ENCODE measurements around the gene TMEM183A. TPM values are rescaled to one million over a fixed set of nuclear protein-coding genes. Genes with fewer than 3 reads are reported as not detected.

TMEM183A gene
- total RNA-seq, 1 experiment from 2014 or later, result 84.4 TPM

GRCh38 chr1:203065986-203066385 lies 58.8 kb downstream of the TMEM183A start:
- no TSS peak for BruUV-seq (replicated peaks)
- Mint-ChIP-seq H3K4me3 (ENCODE audit: low read depth, unreplicated experiment) (no peak overlapping the region), H3K4me1 (ENCODE audit: low read depth, unreplicated experiment) (no peaks in the 10 kb centered on the region), H3K9me3 (ENCODE audit: low read depth, unreplicated experiment) (no peaks in the 10 kb centered on the region), H3K27ac (ENCODE audit: unreplicated experiment) (no peak overlapping the region), H3K27me3 (ENCODE audit: unreplicated experiment) (peaks cover 86% of the 10 kb centered on the region), H3K36me3 (ENCODE audit: insufficient read depth, unreplicated experiment) (no peaks in the 10 kb centered on the region)
- CTCF ChIA-PET, result interaction anchor here (0.6 to 1.2 kb wide), 2 partner anchors 26 to 59 kb away, joined by 3 to 4 read pairs; partner anchors contain the start of gene TMEM183A
- no peak for DNase-seq
- intact Hi-C loops (cut with micrococcal nuclease; ENCODE audit: unreplicated experiment), result no loop called here
- no peak for TF ChIP-seq CTCF (IDR thresholded peaks at IDR 0.05; ENCODE audit: unreplicated experiment)

GRCh38 chr1:203066965-203067364 lies 59.8 kb downstream of the TMEM183A start:
- intact Hi-C loops (cut with micrococcal nuclease; ENCODE audit: unreplicated experiment), result no loop called here
- CTCF ChIA-PET, result no interaction called here
- no peak for DNase-seq
- Mint-ChIP-seq H3K27ac (ENCODE audit: unreplicated experiment) (no peak overlapping the region), H3K27me3 (ENCODE audit: unreplicated experiment) (peaks cover 85% of the 10 kb centered on the region), H3K4me1 (ENCODE audit: low read depth, unreplicated experiment) (no peaks in the 10 kb centered on the region), H3K36me3 (ENCODE audit: insufficient read depth, unreplicated experiment) (no peaks in the 10 kb centered on the region), H3K9me3 (ENCODE audit: low read depth, unreplicated experiment) (no peaks in the 10 kb centered on the region), H3K4me3 (ENCODE audit: low read depth, unreplicated experiment) (no peak overlapping the region)
- no peak for TF ChIP-seq CTCF (IDR thresholded peaks at IDR 0.05; ENCODE audit: unreplicated experiment)
- no TSS peak for BruUV-seq (replicated peaks)

GRCh38 chr1:203069030-203069747 lies 62.0 kb downstream of the TMEM183A start:
- Mint-ChIP-seq H3K36me3 (ENCODE audit: insufficient read depth, unreplicated experiment) (no peaks in the 10 kb centered on the region), H3K27me3 (ENCODE audit: unreplicated experiment) (peaks cover 86% of the 10 kb centered on the region), H3K27ac (ENCODE audit: unreplicated experiment) (no peak overlapping the region), H3K4me3 (ENCODE audit: low read depth, unreplicated experiment) (no peak overlapping the region), H3K4me1 (ENCODE audit: low read depth, unreplicated experiment) (no peaks in the 10 kb centered on the region), H3K9me3 (ENCODE audit: low read depth, unreplicated experiment) (no peaks in the 10 kb centered on the region)
- intact Hi-C loops (cut with micrococcal nuclease; ENCODE audit: unreplicated experiment), result no loop called here
- no peak for DNase-seq
- no TSS peak for BruUV-seq (replicated peaks)
- CTCF ChIA-PET, result interaction anchor here (0.6 kb wide), 1 partner anchor 147 kb away, joined by 3 read pairs; no protein-coding TSS in a partner anchor
- TF ChIP-seq CTCF (IDR thresholded peaks at IDR 0.05; ENCODE audit: unreplicated experiment), result no peak

- CTCF ChIA-PET, result no interaction called here
Measured at GRCh38 chr1:203072002-203072602, 64.9 kb downstream of the TMEM183A start.

More at GRCh38 chr1:203072002-203072602, 64.9 kb downstream of the TMEM183A start:
- DNase-seq, result no peak
- BruUV-seq (replicated peaks), result no TSS peak
- H3K36me3 Mint-ChIP-seq (ENCODE audit: insufficient read depth, unreplicated experiment), result no peaks in the 10 kb centered on the region
- H3K27ac Mint-ChIP-seq (ENCODE audit: unreplicated experiment), result no peak overlapping the region
- intact Hi-C loops (cut with micrococcal nuclease; ENCODE audit: unreplicated experiment), result no loop called here
- no peak for TF ChIP-seq CTCF (IDR thresholded peaks at IDR 0.05; ENCODE audit: unreplicated experiment)
- peaks cover 89% of the 10 kb centered on the region for H3K27me3 Mint-ChIP-seq (ENCODE audit: unreplicated experiment)
- H3K9me3 Mint-ChIP-seq (ENCODE audit: low read depth, unreplicated experiment), result no peaks in the 10 kb centered on the region
- no peaks in the 10 kb centered on the region for H3K4me1 Mint-ChIP-seq (ENCODE audit: low read depth, unreplicated experiment)
- no peak overlapping the region for H3K4me3 Mint-ChIP-seq (ENCODE audit: low read depth, unreplicated experiment)

Data from Calu3 (cell line).